K562 (cell line): ENCODE data around the gene DCXR. TPM values are rescaled to one million over a fixed set of nuclear protein-coding genes. Genes with fewer than 3 reads are reported as not detected.

Experiments
- FIP1L1 ChIP-seq: fragments of 200-400 bp; formaldehyde crosslinking; IDR thresholded peaks from 2 replicates; pipeline ENCODE4 v1.6.1; 2018; ENCODE audit warnings: mild to moderate bottlenecking, low read depth, low read length; ENCODE audit not compliant: poor library complexity, severe bottlenecking
- KAT7 ChIP-seq: sonication (generic); formaldehyde crosslinking; IDR thresholded peaks from 2 replicates; pipeline ENCODE4 v1.8.0; 2022; ENCODE audit warnings: missing genetic modification reagents, mild to moderate bottlenecking, borderline replicate concordance
- L3MBTL2 ChIP-seq: fragments of 450-650 bp; IDR thresholded peaks from 2 replicates; pipeline ENCODE4 v1.6.1; 2016; ENCODE audit warnings: mild to moderate bottlenecking, moderate library complexity
- MEF2D ChIP-seq: conservative IDR thresholded peaks from 2 replicates; pipeline ENCODE4 v1.6.1; 2016; ENCODE audit warnings: low read depth, missing genetic modification characterization, missing compliant biosample characterization
- NCOA1 ChIP-seq: fragments of 450-650 bp; IDR thresholded peaks from 2 replicates; pipeline ENCODE4 v1.6.1; 2016; ENCODE audit warnings: low read depth
- NR2C1 ChIP-seq, 2 experiments: fragments of 450-650 bp; IDR thresholded peaks; 2 replicates each; pipeline ENCODE4 v1.6.1; 2017; ENCODE audit warnings: mild to moderate bottlenecking in 2 of 2, antibody characterized with exemption in 1 of 2, inconsistent platforms in 1 of 2, missing compliant biosample characterization in 1 of 2, missing genetic modification characterization in 1 of 2
- PHB2 ChIP-seq: fragments of 450-650 bp; IDR thresholded peaks from 2 replicates; pipeline ENCODE4 v1.6.1; 2017; ENCODE audit warnings: low read depth
- SIN3A ChIP-seq, 2 experiments: fragments of 150-350 bp in 1 of 2; IDR thresholded peaks; 2 replicates each; pipeline ENCODE4 v1.6.1; 2011 to 2016; ENCODE audit warnings: borderline replicate concordance in 2 of 2, low read depth in 2 of 2, low read length in 2 of 2, mild to moderate bottlenecking in 2 of 2, moderate library complexity in 2 of 2; ENCODE audit not compliant: control insufficient read depth in 1 of 2
- SP2 ChIP-seq: IDR thresholded peaks from 2 replicates; pipeline ENCODE4 v1.6.1; 2011; ENCODE audit warnings: mild to moderate bottlenecking, low read depth, low read length, moderate library complexity; ENCODE audit not compliant: poor library complexity, severe bottlenecking; ENCODE audit errors: extremely low read depth
- ZC3H11A ChIP-seq: IDR thresholded peaks from 2 replicates; pipeline ENCODE4 v1.6.1; 2012; ENCODE audit warnings: low read depth, low read length, improper control_type of control experiment
- polyA plus RNA-seq, 8 experiments: library from polyadenylated mRNA; depleted of rRNA in 4 of 8; stranded (reverse) in 5 of 8; unstranded in 3 of 8; fragments of >200 nt; fragmentation: Nextera tagmentation in 2 of 8; fragmentation: Illumina TruSeq in 1 of 8; extraction: Ambion mirVana in 2 of 8; extraction: Trizol in 1 of 8; gene quantifications; 2 replicates each; pipeline versions ENCODE4 v1.2.1 to v1.2.3, GENCODE V29; 2011 to 2014; ENCODE audit warnings: inconsistent platforms in 1 of 8, missing spikeins in 1 of 8
- total RNA-seq, 7 experiments: library from RNA; depleted of rRNA in 6 of 7; stranded (reverse); fragments of >200 nt in 6 of 7; fragmentation: Illumina TruSeq in 2 of 7; extraction: Trizol in 2 of 7; gene quantifications; 2 replicates each; pipeline versions ENCODE4 v1.2.1 to v1.2.3, GENCODE V29; 2011 to 2021; ENCODE audit warnings: low replicate concordance in 1 of 7
- TF ChIP-seq, protein P1 (sequence below), 2 experiments: fragments of 450-650 bp in 1 of 2; sonication (generic) in 1 of 2; formaldehyde crosslinking in 1 of 2; IDR thresholded peaks; 2 replicates each; pipeline versions ENCODE4 v1.7.1 to v1.9.0; 2016 to 2022; ENCODE audit warnings: inconsistent platforms in 1 of 2, mild to moderate bottlenecking in 1 of 2, missing genetic modification reagents in 1 of 2
- TF ChIP-seq, protein P2 (sequence below): sonication (generic); formaldehyde crosslinking; IDR thresholded peaks from 2 replicates; pipeline ENCODE4 v1.8.1; 2023; ENCODE audit warnings: mild to moderate bottlenecking, missing genetic modification reagents
- TF ChIP-seq, protein P3 (sequence below), 2 experiments: IDR thresholded peaks; 2 replicates each; pipeline ENCODE4 v1.6.1; 2011; ENCODE audit warnings: borderline replicate concordance in 1 of 2, control low read depth in 1 of 2, low read depth in 1 of 2, low read length in 1 of 2, mild to moderate bottlenecking in 1 of 2, mixed read lengths in 1 of 2, moderate library complexity in 1 of 2; ENCODE audit not compliant: insufficient read depth in 1 of 2, insufficient read length in 1 of 2, poor library complexity in 1 of 2, severe bottlenecking in 1 of 2; ENCODE audit errors: extremely low read depth in 1 of 2

The DCXR gene
- total and polyA plus RNA-seq, 9 of the 15 experiments (the other 6 are each of a cell fraction or from before 2014, with no cell fraction given) = 21.3 to 274 (median 156) TPM

DNA sequence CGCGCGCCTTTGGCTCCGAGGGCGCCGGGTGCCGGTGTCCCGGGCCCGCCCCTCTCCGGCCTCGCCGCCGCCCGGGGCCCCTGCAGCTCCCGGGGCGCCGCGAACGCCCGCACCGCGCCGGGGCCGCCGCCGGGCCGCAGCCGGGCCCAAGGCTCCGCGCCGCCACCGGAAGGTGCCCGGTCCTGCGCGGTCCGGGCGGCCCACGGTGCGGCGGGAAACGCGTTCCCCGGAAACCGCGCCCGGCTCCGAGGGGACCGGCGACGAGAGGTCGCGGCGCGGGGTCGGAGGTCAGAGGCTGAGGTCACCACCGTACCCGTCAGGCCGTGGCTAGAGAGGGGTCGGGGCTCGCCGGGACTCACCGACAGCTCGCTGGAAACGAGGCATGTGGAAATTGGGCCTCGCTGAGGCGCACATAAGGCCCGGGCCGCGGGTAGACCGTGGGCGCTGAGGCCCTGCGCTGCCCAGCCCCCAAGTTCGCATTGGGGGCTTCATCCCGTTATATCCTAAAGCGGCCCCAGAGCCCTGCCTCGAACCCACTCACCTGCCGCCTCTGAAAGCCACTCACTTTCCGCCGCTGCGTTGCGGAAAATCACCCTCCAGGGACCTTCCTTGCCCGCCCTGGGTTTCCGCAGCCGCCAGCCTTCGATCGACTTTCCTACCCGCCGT lies 28.3 kb upstream of the DCXR start, which contains the start of gene DUS1L (continued):
- peak; percentile 98 for TF ChIP-seq NR2C1 (IDR thresholded peaks at IDR 0.05)
- TF ChIP-seq NR2C1 (tag; IDR thresholded peaks at IDR 0.05) = peak; percentile 99
- no peak for TF ChIP-seq PHB2
- 0 out of 2 replicates have a peak, but pooled peaks have one; percentile 31 for TF ChIP-seq MEF2D (tag)
- TF ChIP-seq ZC3H11A = peak; percentile 81; the same call in 1 of the 2 replicates
- peak; percentile 41 to 82; a peak in 2 of 4 replicates for TF ChIP-seq SIN3A (IDR thresholded peaks at IDR 0.05; ENCODE audit: borderline replicate concordance in 2 of 2, control insufficient read depth in 1 of 2, low read depth in 2 of 2, low read length in 2 of 2)
- TF ChIP-seq SP2 = no peak
- TF ChIP-seq, protein P1, sequence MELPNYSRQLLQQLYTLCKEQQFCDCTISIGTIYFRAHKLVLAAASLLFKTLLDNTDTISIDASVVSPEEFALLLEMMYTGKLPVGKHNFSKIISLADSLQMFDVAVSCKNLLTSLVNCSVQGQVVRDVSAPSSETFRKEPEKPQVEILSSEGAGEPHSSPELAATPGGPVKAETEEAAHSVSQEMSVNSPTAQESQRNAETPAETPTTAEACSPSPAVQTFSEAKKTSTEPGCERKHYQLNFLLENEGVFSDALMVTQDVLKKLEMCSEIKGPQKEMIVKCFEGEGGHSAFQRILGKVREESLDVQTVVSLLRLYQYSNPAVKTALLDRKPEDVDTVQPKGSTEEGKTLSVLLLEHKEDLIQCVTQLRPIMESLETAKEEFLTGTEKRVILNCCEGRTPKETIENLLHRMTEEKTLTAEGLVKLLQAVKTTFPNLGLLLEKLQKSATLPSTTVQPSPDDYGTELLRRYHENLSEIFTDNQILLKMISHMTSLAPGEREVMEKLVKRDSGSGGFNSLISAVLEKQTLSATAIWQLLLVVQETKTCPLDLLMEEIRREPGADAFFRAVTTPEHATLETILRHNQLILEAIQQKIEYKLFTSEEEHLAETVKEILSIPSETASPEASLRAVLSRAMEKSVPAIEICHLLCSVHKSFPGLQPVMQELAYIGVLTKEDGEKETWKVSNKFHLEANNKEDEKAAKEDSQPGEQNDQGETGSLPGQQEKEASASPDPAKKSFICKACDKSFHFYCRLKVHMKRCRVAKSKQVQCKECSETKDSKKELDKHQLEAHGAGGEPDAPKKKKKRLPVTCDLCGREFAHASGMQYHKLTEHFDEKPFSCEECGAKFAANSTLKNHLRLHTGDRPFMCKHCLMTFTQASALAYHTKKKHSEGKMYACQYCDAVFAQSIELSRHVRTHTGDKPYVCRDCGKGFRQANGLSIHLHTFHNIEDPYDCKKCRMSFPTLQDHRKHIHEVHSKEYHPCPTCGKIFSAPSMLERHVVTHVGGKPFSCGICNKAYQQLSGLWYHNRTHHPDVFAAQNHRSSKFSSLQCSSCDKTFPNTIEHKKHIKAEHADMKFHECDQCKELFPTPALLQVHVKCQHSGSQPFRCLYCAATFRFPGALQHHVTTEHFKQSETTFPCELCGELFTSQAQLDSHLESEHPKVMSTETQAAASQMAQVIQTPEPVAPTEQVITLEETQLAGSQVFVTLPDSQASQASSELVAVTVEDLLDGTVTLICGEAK (IDR thresholded peaks at IDR 0.05) = peak; percentile 98
- TF ChIP-seq, protein P1 (CRISPR knock-in tag; IDR thresholded peaks at IDR 0.05) = no peak
- TF ChIP-seq L3MBTL2 = peak; percentile 66; the same call in 1 of the 2 replicates
- TF ChIP-seq FIP1L1 = peak; percentile 94
- TF ChIP-seq, protein P2, sequence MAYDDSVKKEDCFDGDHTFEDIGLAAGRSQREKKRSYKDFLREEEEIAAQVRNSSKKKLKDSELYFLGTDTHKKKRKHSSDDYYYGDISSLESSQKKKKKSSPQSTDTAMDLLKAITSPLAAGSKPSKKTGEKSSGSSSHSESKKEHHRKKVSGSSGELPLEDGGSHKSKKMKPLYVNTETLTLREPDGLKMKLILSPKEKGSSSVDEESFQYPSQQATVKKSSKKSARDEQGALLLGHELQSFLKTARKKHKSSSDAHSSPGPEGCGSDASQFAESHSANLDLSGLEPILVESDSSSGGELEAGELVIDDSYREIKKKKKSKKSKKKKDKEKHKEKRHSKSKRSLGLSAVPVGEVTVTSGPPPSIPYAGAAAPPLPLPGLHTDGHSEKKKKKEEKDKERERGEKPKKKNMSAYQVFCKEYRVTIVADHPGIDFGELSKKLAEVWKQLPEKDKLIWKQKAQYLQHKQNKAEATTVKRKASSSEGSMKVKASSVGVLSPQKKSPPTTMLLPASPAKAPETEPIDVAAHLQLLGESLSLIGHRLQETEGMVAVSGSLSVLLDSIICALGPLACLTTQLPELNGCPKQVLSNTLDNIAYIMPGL (CRISPR knock-in tag) = 0 out of 2 replicates have a peak, but pooled peaks have one; percentile 63
- peak; percentile 95 for TF ChIP-seq NCOA1
- TF ChIP-seq, protein P3, sequence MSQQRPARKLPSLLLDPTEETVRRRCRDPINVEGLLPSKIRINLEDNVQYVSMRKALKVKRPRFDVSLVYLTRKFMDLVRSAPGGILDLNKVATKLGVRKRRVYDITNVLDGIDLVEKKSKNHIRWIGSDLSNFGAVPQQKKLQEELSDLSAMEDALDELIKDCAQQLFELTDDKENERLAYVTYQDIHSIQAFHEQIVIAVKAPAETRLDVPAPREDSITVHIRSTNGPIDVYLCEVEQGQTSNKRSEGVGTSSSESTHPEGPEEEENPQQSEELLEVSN (IDR thresholded peaks at IDR 0.05; ENCODE audit: borderline replicate concordance in 1 of 2, extremely low read depth in 1 of 2, insufficient read depth in 1 of 2, insufficient read length in 1 of 2, low read depth in 1 of 2, low read length in 1 of 2, poor library complexity in 1 of 2, severe bottlenecking in 1 of 2) = peak in 1 of 2 experiments; percentile 70
- peak; percentile 91; the same call in 1 of the 2 replicates for TF ChIP-seq KAT7 (CRISPR knock-in tag)
